ENCODE measurements around the gene AKAP13.

DNA sequence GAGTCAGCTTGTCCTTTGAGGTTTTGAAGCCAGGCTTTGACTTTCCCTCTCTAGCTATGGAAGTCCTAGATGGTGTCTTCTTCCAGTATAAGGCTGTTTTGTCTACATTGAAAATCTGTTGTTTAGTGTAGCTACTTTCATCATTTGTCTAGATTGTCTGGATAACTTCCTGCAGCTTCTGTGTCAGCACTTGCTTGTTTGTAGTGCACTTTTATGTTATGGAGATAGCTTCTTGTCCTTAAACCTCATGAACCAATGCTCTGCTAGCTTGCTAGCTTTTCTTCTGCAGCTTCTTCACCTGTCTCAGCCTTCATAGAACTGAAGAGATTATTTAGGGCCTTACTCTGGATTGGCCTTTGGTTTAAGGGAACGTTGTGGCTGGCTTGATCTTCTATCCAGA lies 43.8 kb downstream of the AKAP13 start:
- TF ChIP-seq CHD2 (IDR thresholded peaks at IDR 0.05; ENCODE audit: low read length, partially characterized antibody), result no peak
- no peak for TF ChIP-seq RXRA (IDR thresholded peaks at IDR 0.05; ENCODE audit: borderline replicate concordance, low read depth)
- TF ChIP-seq, protein P1, sequence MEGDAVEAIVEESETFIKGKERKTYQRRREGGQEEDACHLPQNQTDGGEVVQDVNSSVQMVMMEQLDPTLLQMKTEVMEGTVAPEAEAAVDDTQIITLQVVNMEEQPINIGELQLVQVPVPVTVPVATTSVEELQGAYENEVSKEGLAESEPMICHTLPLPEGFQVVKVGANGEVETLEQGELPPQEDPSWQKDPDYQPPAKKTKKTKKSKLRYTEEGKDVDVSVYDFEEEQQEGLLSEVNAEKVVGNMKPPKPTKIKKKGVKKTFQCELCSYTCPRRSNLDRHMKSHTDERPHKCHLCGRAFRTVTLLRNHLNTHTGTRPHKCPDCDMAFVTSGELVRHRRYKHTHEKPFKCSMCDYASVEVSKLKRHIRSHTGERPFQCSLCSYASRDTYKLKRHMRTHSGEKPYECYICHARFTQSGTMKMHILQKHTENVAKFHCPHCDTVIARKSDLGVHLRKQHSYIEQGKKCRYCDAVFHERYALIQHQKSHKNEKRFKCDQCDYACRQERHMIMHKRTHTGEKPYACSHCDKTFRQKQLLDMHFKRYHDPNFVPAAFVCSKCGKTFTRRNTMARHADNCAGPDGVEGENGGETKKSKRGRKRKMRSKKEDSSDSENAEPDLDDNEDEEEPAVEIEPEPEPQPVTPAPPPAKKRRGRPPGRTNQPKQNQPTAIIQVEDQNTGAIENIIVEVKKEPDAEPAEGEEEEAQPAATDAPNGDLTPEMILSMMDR (IDR thresholded peaks at IDR 0.05), result no peak
- no peak for TF ChIP-seq FOXJ3 (CRISPR knock-in tag; IDR thresholded peaks at IDR 0.05)
- no peak for TF ChIP-seq TEAD4 (IDR thresholded peaks at IDR 0.05; ENCODE audit: borderline replicate concordance, insufficient read depth)
- TF ChIP-seq POLR2AphosphoS5 (IDR thresholded peaks at IDR 0.05; ENCODE audit: low read depth, low read length), result no peak
- no peak for TF ChIP-seq MXI1 (IDR thresholded peaks at IDR 0.05; ENCODE audit: low read depth, low read length)
- TF ChIP-seq TCF12 (IDR thresholded peaks at IDR 0.05), result no peak
- TF ChIP-seq, protein P2, sequence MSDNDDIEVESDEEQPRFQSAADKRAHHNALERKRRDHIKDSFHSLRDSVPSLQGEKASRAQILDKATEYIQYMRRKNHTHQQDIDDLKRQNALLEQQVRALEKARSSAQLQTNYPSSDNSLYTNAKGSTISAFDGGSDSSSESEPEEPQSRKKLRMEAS (IDR thresholded peaks at IDR 0.05; ENCODE audit: low read depth), result no peak
- TF ChIP-seq, protein P3, sequence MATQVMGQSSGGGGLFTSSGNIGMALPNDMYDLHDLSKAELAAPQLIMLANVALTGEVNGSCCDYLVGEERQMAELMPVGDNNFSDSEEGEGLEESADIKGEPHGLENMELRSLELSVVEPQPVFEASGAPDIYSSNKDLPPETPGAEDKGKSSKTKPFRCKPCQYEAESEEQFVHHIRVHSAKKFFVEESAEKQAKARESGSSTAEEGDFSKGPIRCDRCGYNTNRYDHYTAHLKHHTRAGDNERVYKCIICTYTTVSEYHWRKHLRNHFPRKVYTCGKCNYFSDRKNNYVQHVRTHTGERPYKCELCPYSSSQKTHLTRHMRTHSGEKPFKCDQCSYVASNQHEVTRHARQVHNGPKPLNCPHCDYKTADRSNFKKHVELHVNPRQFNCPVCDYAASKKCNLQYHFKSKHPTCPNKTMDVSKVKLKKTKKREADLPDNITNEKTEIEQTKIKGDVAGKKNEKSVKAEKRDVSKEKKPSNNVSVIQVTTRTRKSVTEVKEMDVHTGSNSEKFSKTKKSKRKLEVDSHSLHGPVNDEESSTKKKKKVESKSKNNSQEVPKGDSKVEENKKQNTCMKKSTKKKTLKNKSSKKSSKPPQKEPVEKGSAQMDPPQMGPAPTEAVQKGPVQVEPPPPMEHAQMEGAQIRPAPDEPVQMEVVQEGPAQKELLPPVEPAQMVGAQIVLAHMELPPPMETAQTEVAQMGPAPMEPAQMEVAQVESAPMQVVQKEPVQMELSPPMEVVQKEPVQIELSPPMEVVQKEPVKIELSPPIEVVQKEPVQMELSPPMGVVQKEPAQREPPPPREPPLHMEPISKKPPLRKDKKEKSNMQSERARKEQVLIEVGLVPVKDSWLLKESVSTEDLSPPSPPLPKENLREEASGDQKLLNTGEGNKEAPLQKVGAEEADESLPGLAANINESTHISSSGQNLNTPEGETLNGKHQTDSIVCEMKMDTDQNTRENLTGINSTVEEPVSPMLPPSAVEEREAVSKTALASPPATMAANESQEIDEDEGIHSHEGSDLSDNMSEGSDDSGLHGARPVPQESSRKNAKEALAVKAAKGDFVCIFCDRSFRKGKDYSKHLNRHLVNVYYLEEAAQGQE (IDR thresholded peaks at IDR 0.05; ENCODE audit: low read depth, low read length), result no peak

All from SK-N-SH (cell line).